Stimulated activated CD8-positive, alpha-beta memory T cell treated with anti-CD3 and anti-CD28 coated beads, Interleukin-4, amount 100 ng/mL, for 4 hours (primary cell): ENCODE measurements around the gene PPID.
"Not testable (repeated sequence)": the region's sequence is repeated elsewhere in the genome, so short reads cannot be mapped to it uniquely, and the experiment has no call there.

Experiments
- DNase-seq, 2 donors: peaks; one replicate each; pipeline ENCODE4 v3.0.0-alpha.2; 2020; ENCODE audit warnings: low read depth in 2 of 2, low spot score in 1 of 2

PPID gene

GRCh38 chr4:158669310-158669709 lies 53.9 kb downstream of the PPID start:
- no peak for DNase-seq

- no peak for DNase-seq
Observed at GRCh38 chr4:158667651-158668198, 55.5 kb downstream of the PPID start.

- DNase-seq, result no peak
Observed at GRCh38 chr4:158666892-158667291, 56.3 kb downstream of the PPID start.

GRCh38 chr4:158664806-158665205 lies 58.4 kb downstream of the PPID start:
- DNase-seq, result no peak

- DNase-seq, result not testable (repeated sequence)
Observed at GRCh38 chr4:158663707-158664625, 59.2 kb downstream of the PPID start.

- not testable (repeated sequence) for DNase-seq
Observed at GRCh38 chr4:158663255-158663654, 59.9 kb downstream of the PPID start.
